Measurements from ENCODE around the gene NDUFAF7. TPM values are rescaled to one million over a fixed set of nuclear protein-coding genes. Genes with fewer than 3 reads are reported as not detected.

The NDUFAF7 gene
- total RNA-seq, 4 donors from 2014 or later: 12.3 to 16.3 (median 13.4) TPM

DNA sequence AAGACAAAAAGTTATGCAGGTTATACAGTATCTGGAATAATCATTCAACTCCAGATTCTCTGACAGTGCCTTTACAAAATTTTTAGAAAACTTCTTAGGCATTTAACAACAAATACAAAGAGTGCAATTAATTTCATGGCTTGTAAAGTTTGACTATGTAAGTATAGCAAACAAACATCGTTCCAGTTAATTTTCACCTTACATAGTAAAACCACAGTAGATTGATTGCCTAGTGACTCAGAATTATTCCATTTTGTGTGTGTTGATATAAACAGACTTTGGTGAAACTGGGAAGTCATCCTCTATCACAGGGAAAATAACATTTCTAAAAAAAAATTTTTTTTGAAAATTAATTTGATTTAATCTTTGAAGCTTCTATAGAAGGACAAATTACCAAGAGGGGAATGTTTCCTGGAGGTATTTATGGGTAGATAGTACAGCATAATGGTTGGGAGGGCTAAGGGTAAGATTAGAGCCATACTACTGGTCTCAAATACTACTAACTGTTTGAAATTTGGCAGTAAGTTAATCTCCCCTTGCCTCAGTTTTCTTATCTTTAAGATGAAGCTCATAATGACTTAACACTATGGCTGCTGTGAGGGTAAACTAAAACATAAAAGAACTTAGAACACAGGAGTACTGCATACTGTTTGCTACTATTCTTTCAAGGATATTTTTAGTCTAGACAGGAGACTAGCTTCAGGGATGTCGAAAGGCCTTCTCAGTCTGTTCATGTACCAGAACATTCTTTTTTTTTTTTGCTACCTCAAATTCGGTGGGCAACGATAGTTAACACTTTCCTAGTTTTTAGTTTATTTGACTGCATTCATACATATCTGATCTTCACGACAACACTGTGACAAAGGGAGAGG, 19.6 kb downstream of the NDUFAF7 start:
- Histone ChIP-seq H3K36me3 (peaks cover 21 to 98% (median 67%) of the 10 kb centered on the region in 4 donors), H3K4me1 (no peaks in the 10 kb centered on the region), H3K27me3 (no peaks in the 10 kb centered on the region), H3K9me3 (no peaks in the 10 kb centered on the region), H3K4me3 (no peak overlapping the region), H3K27ac (replicated peaks in 1 of 4) (no peak overlapping the region)
- WGBS: 70% methylated on average over 5 of the region's 5 CpGs
- intact Hi-C loops (cut with DNase I): no loop called here
- TF ChIP-seq POLR2AphosphoS5 (IDR thresholded peaks at IDR 0.05) (no peak), EP300 (IDR thresholded peaks at IDR 0.05) (no peak), POLR2A (IDR thresholded peaks at IDR 0.05; ENCODE audit: low read depth) (no peak)
- TF ChIP-seq, protein P1, sequence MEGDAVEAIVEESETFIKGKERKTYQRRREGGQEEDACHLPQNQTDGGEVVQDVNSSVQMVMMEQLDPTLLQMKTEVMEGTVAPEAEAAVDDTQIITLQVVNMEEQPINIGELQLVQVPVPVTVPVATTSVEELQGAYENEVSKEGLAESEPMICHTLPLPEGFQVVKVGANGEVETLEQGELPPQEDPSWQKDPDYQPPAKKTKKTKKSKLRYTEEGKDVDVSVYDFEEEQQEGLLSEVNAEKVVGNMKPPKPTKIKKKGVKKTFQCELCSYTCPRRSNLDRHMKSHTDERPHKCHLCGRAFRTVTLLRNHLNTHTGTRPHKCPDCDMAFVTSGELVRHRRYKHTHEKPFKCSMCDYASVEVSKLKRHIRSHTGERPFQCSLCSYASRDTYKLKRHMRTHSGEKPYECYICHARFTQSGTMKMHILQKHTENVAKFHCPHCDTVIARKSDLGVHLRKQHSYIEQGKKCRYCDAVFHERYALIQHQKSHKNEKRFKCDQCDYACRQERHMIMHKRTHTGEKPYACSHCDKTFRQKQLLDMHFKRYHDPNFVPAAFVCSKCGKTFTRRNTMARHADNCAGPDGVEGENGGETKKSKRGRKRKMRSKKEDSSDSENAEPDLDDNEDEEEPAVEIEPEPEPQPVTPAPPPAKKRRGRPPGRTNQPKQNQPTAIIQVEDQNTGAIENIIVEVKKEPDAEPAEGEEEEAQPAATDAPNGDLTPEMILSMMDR (IDR thresholded peaks at IDR 0.05): no peak
- no peak for DNase-seq (ENCODE audit: extremely low spot score)

DNA sequence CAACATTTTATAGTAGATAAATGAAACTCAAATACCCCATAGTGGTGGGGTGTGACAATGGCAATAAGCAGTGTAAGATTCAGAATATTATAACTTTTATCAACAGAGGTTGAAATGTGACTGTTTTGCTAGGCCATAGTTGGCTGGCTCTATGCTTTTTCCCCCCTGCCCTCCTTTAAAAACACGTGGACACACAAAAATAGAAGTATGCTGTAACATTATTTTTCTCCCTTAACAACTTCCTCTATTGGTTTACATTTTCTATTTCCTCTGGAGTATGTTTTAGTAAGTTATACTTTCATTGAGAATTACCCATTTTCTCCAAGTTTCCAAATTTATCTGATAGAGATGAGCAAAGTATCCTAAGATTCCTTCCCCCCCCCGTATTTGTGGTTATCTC, 31.1 kb downstream of the NDUFAF7 start:
- no peak overlapping the region for H3K4me3 ChIP-seq
- 74% methylated on average over 2 of the region's 2 CpGs for WGBS
- no peak overlapping the region for H3K27ac ChIP-seq (replicated peaks in 1 of 4)
- intact Hi-C loops (cut with DNase I): no loop called here
- peaks cover 11 to 71% (median 52%) of the 10 kb centered on the region in 4 donors for H3K36me3 ChIP-seq
- H3K27me3 ChIP-seq: no peaks in the 10 kb centered on the region
- H3K9me3 ChIP-seq: no peaks in the 10 kb centered on the region
- no peak for TF ChIP-seq EP300 (IDR thresholded peaks at IDR 0.05)
- TF ChIP-seq, protein P1 (IDR thresholded peaks at IDR 0.05): no peak
- no peak for TF ChIP-seq POLR2A (IDR thresholded peaks at IDR 0.05; ENCODE audit: low read depth)
- no peak for TF ChIP-seq POLR2AphosphoS5 (IDR thresholded peaks at IDR 0.05)
- DNase-seq (ENCODE audit: extremely low spot score): no peak
- no peaks in the 10 kb centered on the region for H3K4me1 ChIP-seq

DNA sequence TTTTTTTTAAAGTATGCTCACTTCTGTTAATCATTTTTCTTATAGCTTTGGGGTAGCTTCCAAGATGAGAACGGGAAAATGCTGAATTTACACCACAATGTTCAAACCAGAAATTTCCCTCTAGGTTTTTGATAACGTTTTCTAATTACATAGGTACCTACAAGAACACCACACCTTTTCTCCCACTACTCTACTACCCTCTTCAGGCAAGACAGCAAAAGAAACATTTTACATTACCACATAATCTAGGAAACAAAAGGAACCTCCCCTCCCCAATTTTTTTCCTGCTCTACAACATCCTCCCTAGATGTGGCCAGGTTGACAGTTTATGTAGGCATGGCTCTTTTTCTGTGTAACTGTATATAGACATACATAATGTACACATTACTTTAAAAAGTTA, 32.4 kb downstream of the NDUFAF7 start:
- DNase-seq (ENCODE audit: extremely low spot score): no peak
- Histone ChIP-seq H3K9me3 (no peaks in the 10 kb centered on the region), H3K4me1 (no peaks in the 10 kb centered on the region), H3K36me3 (peaks cover 11 to 72% (median 58%) of the 10 kb centered on the region in 4 donors), H3K27ac (replicated peaks in 1 of 4) (no peak overlapping the region), H3K4me3 (no peak overlapping the region), H3K27me3 (no peaks in the 10 kb centered on the region)
- TF ChIP-seq EP300 (IDR thresholded peaks at IDR 0.05) (no peak), POLR2AphosphoS5 (IDR thresholded peaks at IDR 0.05) (no peak), POLR2A (IDR thresholded peaks at IDR 0.05; ENCODE audit: low read depth) (no peak)
- TF ChIP-seq, protein P1 (IDR thresholded peaks at IDR 0.05): no peak
- intact Hi-C loops (cut with DNase I): no loop called here
- WGBS: 86% methylated on average over 2 of the region's 2 CpGs

DNA sequence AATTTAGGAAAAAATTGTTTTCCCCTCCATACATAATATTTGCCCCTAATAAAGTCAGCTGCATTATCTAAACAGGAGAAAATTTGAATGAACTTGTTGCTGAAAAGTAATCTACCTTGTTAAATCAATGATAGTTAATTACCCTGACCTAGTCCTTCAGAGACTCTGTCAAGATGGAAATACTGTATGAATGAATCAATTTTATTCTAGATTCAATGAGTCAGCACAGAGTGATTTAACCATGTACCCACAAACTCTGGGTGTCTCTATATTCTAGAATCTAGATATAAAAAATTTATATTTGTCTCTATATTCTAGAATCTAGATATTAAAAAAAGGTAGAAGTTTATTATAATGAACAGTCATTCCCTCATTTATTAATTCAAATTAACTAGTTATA, 36.2 kb downstream of the NDUFAF7 start:
- no peaks in the 10 kb centered on the region for H3K4me1 ChIP-seq
- intact Hi-C loops (cut with DNase I): no loop called here
- DNase-seq (ENCODE audit: extremely low spot score): no peak
- H3K4me3 ChIP-seq: no peak overlapping the region
- TF ChIP-seq, protein P1 (IDR thresholded peaks at IDR 0.05): no peak
- no peak for TF ChIP-seq POLR2AphosphoS5 (IDR thresholded peaks at IDR 0.05)
- no peak for TF ChIP-seq EP300 (IDR thresholded peaks at IDR 0.05)
- TF ChIP-seq POLR2A (IDR thresholded peaks at IDR 0.05; ENCODE audit: low read depth): no peak
- H3K36me3 ChIP-seq: peaks cover 1 to 80% (median 68%) of the 10 kb centered on the region in 4 donors
- H3K27me3 ChIP-seq: no peaks in the 10 kb centered on the region
- H3K27ac ChIP-seq (replicated peaks in 1 of 4): no peak overlapping the region
- H3K9me3 ChIP-seq: no peaks in the 10 kb centered on the region
